GM12878 (cell line): ENCODE results near the gene RNF149. TPM values are rescaled to one million over a fixed set of nuclear protein-coding genes. Genes with fewer than 3 reads are reported as not detected.

ENCODE experiments used
- ATAC-seq: fragments of 200-7000 bp; cut with Tn5 transposase; 3 replicates; pipeline ENCODE4 v1.9.1; 2020; ENCODE audit warnings: mild to moderate bottlenecking, moderate library complexity
- BruUV-seq: library from RNA; stranded (reverse); fragments of 400-500 nt; replicated peaks from 2 replicates; lab custom pipeline; 2021; lab: Mats Ljungman, UMichigan
- CTCF ChIA-PET: fragments of 300-600 bp; sonication (Branson Sonifier 250); formaldehyde crosslinking; extraction: SDS; loops from one replicate; lab custom pipeline; 2021; ENCODE audit warnings: inconsistent platforms; lab: Yijun Ruan, JAX
- POLR2A ChIA-PET: fragments of 350-600 bp; formaldehyde crosslinking; extraction: SDS; loops from one replicate; lab custom pipeline; 2021; ENCODE audit warnings: inconsistent platforms; lab: Charles Lee
- RAD21 ChIA-PET: fragments of 300-600 bp; sonication (Branson Sonifier 250); formaldehyde crosslinking; loops from one replicate; lab custom pipeline; 2023; ENCODE audit warnings: antibody characterized with exemption; ENCODE audit not compliant: unreplicated experiment; lab: Charles Lee
- SMC1A ChIA-PET: fragments of 300-600 bp; sonication (Branson Sonifier 250); formaldehyde crosslinking; loops from one replicate; lab custom pipeline; 2023; ENCODE audit not compliant: unreplicated experiment, uncharacterized antibody; lab: Charles Lee
- DNase-seq: peaks from one replicate; pipeline ENCODE4 v3.0.0-alpha.2; 2011; ENCODE audit warnings: low read depth, low spot score
- FAIRE-seq: peaks from 3 replicates; lab custom pipeline; 2011; peaks lifted over from hg19 to GRCh38; lab: Jason Lieb, UNC
- H2AFZ ChIP-seq: 2 replicates; pipeline ENCODE4 v1.6.0; 2011; ENCODE audit warnings: low read depth, low read length, control low read depth; ENCODE audit not compliant: control insufficient read depth
- H3K27ac ChIP-seq: 2 replicates; pipeline ENCODE4 v1.5.1; 2011; ENCODE audit warnings: control low read depth; ENCODE audit not compliant: control insufficient read depth, insufficient read depth
- H3K27me3 ChIP-seq, 2 experiments: replicated peaks in 1 of 2; 2 replicates each; pipeline versions ENCODE4 v1.6.0 to v1.6.1; 2011; ENCODE audit warnings: low read length in 1 of 2; ENCODE audit not compliant: control insufficient read depth in 2 of 2, insufficient read depth in 2 of 2
- H3K36me3 ChIP-seq, 2 experiments: 2 replicates each; pipeline ENCODE4 v1.5.1; 2011; ENCODE audit warnings: low read length in 1 of 2; ENCODE audit not compliant: control insufficient read depth in 2 of 2, insufficient read depth in 2 of 2
- H3K4me1 ChIP-seq: 2 replicates; pipeline ENCODE4 v1.6.1; 2011; ENCODE audit warnings: mild to moderate bottlenecking, low read length, moderate library complexity, mixed read lengths; ENCODE audit not compliant: control insufficient read depth, insufficient read depth
- H3K4me2 ChIP-seq: 2 replicates; pipeline ENCODE4 v1.6.0; 2011; ENCODE audit warnings: control low read depth; ENCODE audit not compliant: control insufficient read depth, insufficient read depth
- H3K4me3 ChIP-seq: fragments of 200-600 bp; sonication (generic); 2 replicates; pipeline ENCODE4 v1.5.1; 2016
- H3K79me2 ChIP-seq: 2 replicates; pipeline ENCODE4 v1.6.0; 2011; ENCODE audit warnings: low read length; ENCODE audit not compliant: control insufficient read depth, insufficient read depth
- H3K9ac ChIP-seq: 2 replicates; pipeline ENCODE4 v1.8.0; 2011; ENCODE audit warnings: low read length, control low read depth, mixed read lengths; ENCODE audit not compliant: control insufficient read depth, insufficient read depth
- H3K9me3 ChIP-seq: replicated peaks from 3 replicates; pipeline ENCODE4 v1.5.1; 2011; ENCODE audit warnings: mild to moderate bottlenecking, low read length; ENCODE audit not compliant: control insufficient read depth, insufficient read depth
- H4K20me1 ChIP-seq: 2 replicates; pipeline ENCODE4 v1.6.0; 2011; ENCODE audit not compliant: control insufficient read depth, insufficient read depth
- ATF7 ChIP-seq: fragments of 450-650 bp; IDR thresholded peaks from 2 replicates; pipeline ENCODE4 v1.6.1; 2016; ENCODE audit warnings: low read depth, mild to moderate bottlenecking
- FOXK2 ChIP-seq: fragments of 450-650 bp; IDR thresholded peaks from 2 replicates; pipeline ENCODE4 v1.6.1; 2017; ENCODE audit warnings: mild to moderate bottlenecking, moderate library complexity
- KDM1A ChIP-seq: fragments of 200-600 bp; sonication (generic); IDR thresholded peaks from 2 replicates; pipeline ENCODE4 v1.6.1; 2016; ENCODE audit warnings: borderline replicate concordance
- NFXL1 ChIP-seq: fragments of 450-650 bp; IDR thresholded peaks from 2 replicates; pipeline ENCODE4 v1.6.1; 2017; ENCODE audit warnings: antibody characterized with exemption, mild to moderate bottlenecking, borderline replicate concordance
- NR2C1 ChIP-seq: fragments of 450-650 bp; IDR thresholded peaks from 2 replicates; pipeline ENCODE4 v1.6.1; 2017; ENCODE audit warnings: antibody characterized with exemption, mild to moderate bottlenecking, moderate library complexity
- NR2F1 ChIP-seq: fragments of 450-650 bp; conservative IDR thresholded peaks from 2 replicates; pipeline ENCODE4 v1.6.1; 2017; ENCODE audit warnings: mild to moderate bottlenecking
- POU2F2 ChIP-seq: IDR thresholded peaks from 3 replicates; pipeline ENCODE4 v1.6.1; 2011; ENCODE audit warnings: low read depth, mild to moderate bottlenecking, low read length, borderline replicate concordance
- RCOR1 ChIP-seq: conservative IDR thresholded peaks from 2 replicates; pipeline ENCODE4 v1.6.1; 2012; ENCODE audit warnings: low read depth, low read length, improper control_type of control experiment
- SRF ChIP-seq, 2 experiments: IDR thresholded peaks; 2 replicates each; pipeline ENCODE4 v1.6.1; 2011; ENCODE audit warnings: low read depth in 2 of 2, low read length in 2 of 2, mild to moderate bottlenecking in 1 of 2, moderate library complexity in 1 of 2
- TCF7 ChIP-seq: IDR thresholded peaks from 2 replicates; pipeline ENCODE4 v1.6.1; 2014; ENCODE audit warnings: antibody characterized with exemption, borderline replicate concordance
- YBX1 ChIP-seq: fragments of 450-650 bp; IDR thresholded peaks from 2 replicates; pipeline ENCODE4 v1.6.1; 2016; ENCODE audit warnings: antibody characterized with exemption
- WGBS: methylation state at CpG from one replicate; pipeline ENCODE4 v1.1.6; 2016; ENCODE audit warnings: low lambda C conversion rate; ENCODE audit not compliant: insufficient replicate concordance, insufficient coverage; ENCODE audit errors: missing lambda C conversion rate; 5-methylcytosine and 5-hydroxymethylcytosine counted together
- in situ Hi-C: fragments of 300-500 bp; cut with MboI; formaldehyde crosslinking; loops from 9 replicates; pipeline ENCODE4 v1.14.3; 2018; ENCODE audit warnings: mixed read lengths
- intact Hi-C: fragments of 100-400 bp; cut with micrococcal nuclease; formaldehyde crosslinking; loops from one replicate; pipeline ENCODE4 v1.14.2; 2022; ENCODE audit not compliant: unreplicated experiment
- polyA plus RNA-seq, 11 experiments: library from polyadenylated mRNA; depleted of rRNA in 4 of 11; unstranded in 6 of 11; stranded (reverse) in 5 of 11; fragments of >200 nt; fragmentation: Nextera tagmentation in 4 of 11; fragmentation: Illumina TruSeq in 1 of 11; extraction: Ambion mirVana in 4 of 11; extraction: Trizol in 1 of 11; gene quantifications; 1 replicate in 1 of 11; 2 replicates in 10 of 11; pipeline versions ENCODE4 v1.2.1 to v1.2.3, GENCODE V29; 2011 to 2016; ENCODE audit warnings: inconsistent platforms in 2 of 11, missing spikeins in 2 of 11, low read depth in 1 of 11
- total RNA-seq, 4 experiments: library from RNA; depleted of rRNA in 3 of 4; stranded (reverse); fragments of >200 nt in 3 of 4; fragmentation: Illumina TruSeq in 1 of 4; extraction: Trizol in 1 of 4; gene quantifications; 2 replicates each; pipeline versions ENCODE4 v1.2.1 to v1.2.3, GENCODE V29; 2013 to 2021
- TF ChIP-seq, protein P1 (sequence below): IDR thresholded peaks from 2 replicates; pipeline ENCODE4 v1.6.1; 2011; ENCODE audit warnings: borderline replicate concordance, low read depth, mild to moderate bottlenecking, moderate library complexity, low read length; ENCODE audit not compliant: insufficient read depth, poor library complexity, severe bottlenecking
- TF ChIP-seq, protein P2 (sequence below): IDR thresholded peaks from 2 replicates; pipeline ENCODE4 v1.6.1; 2012; ENCODE audit warnings: low read length, inconsistent platforms
- TF ChIP-seq, protein P3 (sequence below): IDR thresholded peaks from 2 replicates; pipeline ENCODE4 v1.6.1; 2012; ENCODE audit warnings: low read depth, low read length, improper control_type of control experiment

RNF149 gene
- total and polyA plus RNA-seq, 10 of the 15 experiments (the other 5 are each of a cell fraction or from before 2014, with no cell fraction given) = 5.2 to 38.4 (median 16.3) TPM

DNA sequence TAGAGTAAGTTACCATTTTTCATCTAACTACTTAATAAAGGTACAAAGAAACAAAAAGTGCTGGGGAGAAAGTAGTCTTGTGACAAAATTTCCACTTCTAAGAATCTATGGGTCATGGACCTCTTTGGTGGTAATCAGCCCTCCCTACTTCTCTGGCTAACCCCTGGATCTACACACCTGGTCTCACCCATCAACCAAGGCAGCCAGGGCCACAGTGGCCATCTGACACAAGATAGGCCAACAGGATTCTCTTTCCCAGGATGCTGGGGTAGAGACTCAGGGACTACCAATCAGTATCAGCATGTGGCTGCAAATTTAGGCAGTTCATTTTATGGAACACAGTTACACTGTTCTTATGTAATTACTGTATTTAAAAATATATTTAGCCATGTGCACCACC is 17.8 kb downstream of the RNF149 start:
- FAIRE-seq (no peak), ATAC-seq (no peak), DNase-seq (no peak)
- no peaks in the 10 kb centered on the region for H3K4me1 ChIP-seq
- POLR2A ChIA-PET = interaction anchor here (0.6 kb wide), 1 partner anchor 9 kb away, joined by 3 read pairs; no protein-coding TSS in a partner anchor
- TF ChIP-seq YBX1 (no peak), ATF7 (no peak), NR2C1 (no peak), NR2F1 (no peak)
- TF ChIP-seq, protein P1, sequence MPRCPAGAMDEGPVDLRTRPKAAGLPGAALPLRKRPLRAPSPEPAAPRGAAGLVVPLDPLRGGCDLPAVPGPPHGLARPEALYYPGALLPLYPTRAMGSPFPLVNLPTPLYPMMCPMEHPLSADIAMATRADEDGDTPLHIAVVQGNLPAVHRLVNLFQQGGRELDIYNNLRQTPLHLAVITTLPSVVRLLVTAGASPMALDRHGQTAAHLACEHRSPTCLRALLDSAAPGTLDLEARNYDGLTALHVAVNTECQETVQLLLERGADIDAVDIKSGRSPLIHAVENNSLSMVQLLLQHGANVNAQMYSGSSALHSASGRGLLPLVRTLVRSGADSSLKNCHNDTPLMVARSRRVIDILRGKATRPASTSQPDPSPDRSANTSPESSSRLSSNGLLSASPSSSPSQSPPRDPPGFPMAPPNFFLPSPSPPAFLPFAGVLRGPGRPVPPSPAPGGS = no peak
- CTCF ChIA-PET = no interaction called here
- RAD21 ChIA-PET = no interaction called here
- H2AFZ ChIP-seq = no peak overlapping the region
- H3K27me3 ChIP-seq = no peaks in the 10 kb centered on the region
- SMC1A ChIA-PET = no interaction called here
- no peaks in the 10 kb centered on the region for H3K79me2 ChIP-seq
- H3K4me2 ChIP-seq = no peak overlapping the region
- no peaks in the 10 kb centered on the region for H3K9me3 ChIP-seq
- no peaks in the 10 kb centered on the region for H4K20me1 ChIP-seq
- no TSS peak for BruUV-seq
- peaks cover 0 to 13% of the 10 kb centered on the region in 2 experiments for H3K36me3 ChIP-seq
- intact Hi-C loops (no loop called here), in situ Hi-C loops (no loop called here)
- no peak overlapping the region for H3K27ac ChIP-seq
- H3K9ac ChIP-seq = no peak overlapping the region
- H3K4me3 ChIP-seq = no peak overlapping the region

DNA sequence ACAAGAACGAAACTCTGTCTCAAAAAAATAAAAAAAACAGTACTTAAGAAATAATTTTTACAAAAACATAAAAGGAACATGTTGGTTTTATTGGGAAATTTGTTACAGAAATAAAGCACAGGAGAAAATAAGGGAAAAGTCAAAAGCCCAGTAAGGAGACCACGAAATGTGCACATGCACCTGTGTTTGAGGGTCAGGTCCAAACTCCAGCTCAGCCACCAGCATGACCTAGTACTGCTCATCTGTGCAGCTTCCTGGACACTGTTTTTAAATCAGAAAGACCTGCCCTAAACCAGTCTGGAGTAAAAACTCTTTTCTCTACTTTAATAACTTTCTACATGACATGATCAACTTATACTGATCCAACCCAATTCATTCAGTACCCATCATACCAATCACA is 21.2 kb downstream of the RNF149 start:
- TSS peak; percentile 42 for BruUV-seq
- POLR2A ChIA-PET = interaction anchor here (1.2 kb wide), 1 partner anchor 14 kb away, joined by 4 read pairs; no protein-coding TSS in a partner anchor
- no peak for FAIRE-seq

More for the DNA sequence above, 21.2 kb downstream of the RNF149 start:
- Histone ChIP-seq H4K20me1 (no peaks in the 10 kb centered on the region), H3K27ac (no peak overlapping the region), H3K4me3 (no peak overlapping the region), H2AFZ (no peak overlapping the region), H3K9ac (no peak overlapping the region), H3K4me2 (no peak overlapping the region)
- in situ Hi-C loops (no loop called here), intact Hi-C loops (no loop called here)
- no peak for DNase-seq
- CTCF ChIA-PET = no interaction called here
- SMC1A ChIA-PET = no interaction called here
- 93% methylated on average over 2 of the region's 2 CpGs for WGBS
- TF ChIP-seq, protein P1 = no peak
- TF ChIP-seq, protein P2, sequence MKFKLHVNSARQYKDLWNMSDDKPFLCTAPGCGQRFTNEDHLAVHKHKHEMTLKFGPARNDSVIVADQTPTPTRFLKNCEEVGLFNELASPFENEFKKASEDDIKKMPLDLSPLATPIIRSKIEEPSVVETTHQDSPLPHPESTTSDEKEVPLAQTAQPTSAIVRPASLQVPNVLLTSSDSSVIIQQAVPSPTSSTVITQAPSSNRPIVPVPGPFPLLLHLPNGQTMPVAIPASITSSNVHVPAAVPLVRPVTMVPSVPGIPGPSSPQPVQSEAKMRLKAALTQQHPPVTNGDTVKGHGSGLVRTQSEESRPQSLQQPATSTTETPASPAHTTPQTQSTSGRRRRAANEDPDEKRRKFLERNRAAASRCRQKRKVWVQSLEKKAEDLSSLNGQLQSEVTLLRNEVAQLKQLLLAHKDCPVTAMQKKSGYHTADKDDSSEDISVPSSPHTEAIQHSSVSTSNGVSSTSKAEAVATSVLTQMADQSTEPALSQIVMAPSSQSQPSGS = no peak
- TF ChIP-seq SRF (IDR thresholded peaks at IDR 0.05; ENCODE audit: low read depth in 2 of 2, low read length in 2 of 2) (no peak), KDM1A (no peak), RCOR1 (no peak), TCF7 (no peak), POU2F2 (no peak), FOXK2 (no peak), NFXL1 (no peak)
- TF ChIP-seq, protein P3, sequence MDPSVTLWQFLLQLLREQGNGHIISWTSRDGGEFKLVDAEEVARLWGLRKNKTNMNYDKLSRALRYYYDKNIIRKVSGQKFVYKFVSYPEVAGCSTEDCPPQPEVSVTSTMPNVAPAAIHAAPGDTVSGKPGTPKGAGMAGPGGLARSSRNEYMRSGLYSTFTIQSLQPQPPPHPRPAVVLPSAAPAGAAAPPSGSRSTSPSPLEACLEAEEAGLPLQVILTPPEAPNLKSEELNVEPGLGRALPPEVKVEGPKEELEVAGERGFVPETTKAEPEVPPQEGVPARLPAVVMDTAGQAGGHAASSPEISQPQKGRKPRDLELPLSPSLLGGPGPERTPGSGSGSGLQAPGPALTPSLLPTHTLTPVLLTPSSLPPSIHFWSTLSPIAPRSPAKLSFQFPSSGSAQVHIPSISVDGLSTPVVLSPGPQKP = no peak
- TF ChIP-seq, all 136 proteins: peak for 0
- peaks cover 6 to 13% of the 10 kb centered on the region in 2 experiments for H3K36me3 ChIP-seq
- RAD21 ChIA-PET = no interaction called here
- no peaks in the 10 kb centered on the region for H3K9me3 ChIP-seq
- no peaks in the 10 kb centered on the region for H3K79me2 ChIP-seq
- no peaks in the 10 kb centered on the region for H3K4me1 ChIP-seq
- ATAC-seq = no peak
- H3K27me3 ChIP-seq = no peaks in the 10 kb centered on the region
